HG03520 (cell line): ENCODE data around the gene OBSCN.

Experiments used
- ATAC-seq: cut with Tn5 transposase; IDR thresholded peaks from one replicate; pipeline ENCODE4 v1.9.1; 2021; ENCODE audit warnings: mild to moderate bottlenecking, moderate library complexity; ENCODE audit not compliant: unreplicated experiment

OBSCN gene

DNA sequence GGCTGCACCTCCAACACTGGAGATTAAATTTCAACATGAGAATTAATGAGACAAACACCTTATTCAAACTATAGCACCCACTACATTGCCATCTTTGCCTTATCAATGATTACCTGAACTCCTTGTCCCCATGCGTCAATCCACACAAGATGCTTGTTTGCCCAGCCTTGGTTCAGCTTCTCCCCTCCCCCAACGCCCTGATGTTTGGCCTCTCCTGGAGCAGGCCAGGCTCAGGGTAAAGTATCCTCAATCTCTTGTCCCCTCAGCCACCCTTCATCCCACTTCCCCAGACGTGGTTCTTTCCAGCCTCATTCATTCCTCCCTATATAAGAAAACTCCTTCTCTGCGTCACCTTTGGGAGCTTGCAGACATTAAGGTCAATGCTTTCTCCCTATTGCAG lies 220.6 kb downstream of the OBSCN start:
- no peak for ATAC-seq
